HG03378 (cell line): ENCODE data around the gene SGPL1.

Experiments
- ATAC-seq: cut with Tn5 transposase; IDR thresholded peaks from one replicate; pipeline ENCODE4 v1.9.1; 2021; ENCODE audit warnings: mild to moderate bottlenecking, moderate library complexity; ENCODE audit not compliant: unreplicated experiment

The SGPL1 gene

DNA sequence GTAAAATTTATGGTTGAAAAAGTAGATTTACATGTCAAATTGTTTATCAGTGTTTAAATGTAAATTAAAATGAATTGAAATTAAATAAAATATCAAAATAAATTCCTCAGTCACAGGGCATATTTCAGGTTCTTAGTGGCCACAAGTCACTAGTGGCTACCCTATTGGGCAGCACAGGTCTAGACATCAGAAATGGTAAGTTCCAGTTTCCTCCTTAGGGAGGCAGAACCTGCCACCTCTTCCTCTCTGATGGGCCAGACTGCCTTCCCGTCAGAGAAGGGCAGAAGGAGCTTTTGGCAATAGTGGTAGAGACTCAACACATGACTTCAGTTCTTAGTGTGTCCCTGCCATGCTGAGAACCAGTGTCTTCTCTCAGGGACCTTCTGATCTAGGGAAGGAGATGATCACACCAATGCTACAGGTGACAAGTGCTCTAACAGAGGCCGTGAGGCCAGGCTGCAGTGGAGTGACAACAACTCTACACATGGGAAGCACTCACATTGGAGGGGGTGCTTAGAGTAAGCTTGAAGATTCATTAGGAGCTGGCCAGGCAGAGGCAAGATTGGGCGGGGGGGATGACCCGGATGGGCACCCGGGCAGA, 87.0 kb downstream of the SGPL1 start:
- ATAC-seq = no peak

DNA sequence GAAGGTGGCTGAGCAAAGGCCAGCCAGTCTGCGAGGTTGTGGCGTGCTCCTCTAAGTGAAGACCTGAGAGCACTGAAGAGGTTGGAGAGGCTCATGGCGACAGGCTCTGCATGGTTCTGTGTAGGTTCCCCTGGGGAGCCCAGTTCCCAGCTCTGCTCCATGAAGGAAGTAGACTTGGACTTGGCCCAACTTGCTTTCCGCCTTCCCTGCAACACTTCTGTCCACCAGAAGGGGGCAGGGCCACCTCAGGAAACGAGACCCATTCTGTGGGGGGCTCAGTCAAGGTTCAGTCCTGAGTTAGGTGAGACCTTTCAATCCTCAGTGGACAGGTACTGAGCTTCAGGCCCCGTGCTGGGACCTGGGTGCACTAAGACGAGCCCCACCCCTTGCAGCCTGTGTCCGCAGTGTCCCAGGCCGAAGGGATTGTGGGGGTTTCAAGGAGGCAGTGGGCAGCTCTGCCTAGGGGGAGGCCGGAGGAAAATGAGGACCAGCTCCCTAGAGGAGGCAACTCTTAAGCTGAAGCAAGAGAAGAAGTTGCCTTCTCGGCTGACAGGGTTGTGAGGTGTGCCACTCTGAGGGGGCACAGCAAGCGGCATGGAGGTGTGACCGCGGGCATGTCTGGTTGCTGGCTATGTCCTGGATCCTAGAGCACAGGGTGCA, 87.6 kb downstream of the SGPL1 start:
- ATAC-seq = no peak

- ATAC-seq = no peak
Observed at GRCh38 chr10:70905071-70906021, 89.6 kb downstream of the SGPL1 start.

DNA sequence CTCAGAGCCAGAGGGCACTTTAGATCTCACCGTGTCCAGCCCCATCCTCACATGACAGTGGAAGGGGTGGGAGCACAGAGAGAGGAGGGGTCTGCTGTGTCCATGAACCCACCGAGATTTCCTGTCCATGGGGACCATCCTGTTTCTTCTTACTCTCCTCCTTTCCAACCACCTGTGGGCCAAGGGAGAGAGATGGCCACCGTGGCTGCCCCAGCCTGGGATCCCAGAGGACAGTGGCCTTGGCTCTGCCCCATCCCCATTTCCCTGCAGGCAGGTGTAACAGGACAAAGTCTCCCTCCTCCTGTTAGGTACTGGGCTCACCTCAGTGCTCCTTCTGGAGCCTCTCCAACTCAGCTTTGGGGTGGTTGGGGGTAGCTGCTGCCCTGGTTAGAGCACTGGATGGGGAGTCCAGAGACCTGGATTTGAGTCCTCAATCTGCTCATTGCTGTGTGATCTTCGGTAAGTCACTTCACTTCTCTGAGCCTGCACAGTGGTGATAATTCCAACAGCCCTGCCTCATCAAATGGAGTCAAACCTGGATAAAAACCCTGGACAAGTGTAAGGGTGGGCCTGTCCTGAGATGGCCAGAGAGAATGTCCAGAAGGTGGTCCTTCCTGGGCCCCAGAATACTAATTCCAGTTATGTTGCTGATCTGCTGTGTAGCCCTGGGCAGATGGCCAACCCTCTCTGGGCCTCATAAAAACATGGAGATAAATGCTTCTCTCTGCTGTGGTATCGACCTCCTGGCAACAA, 90.5 kb downstream of the SGPL1 start:
- no peak for ATAC-seq

DNA sequence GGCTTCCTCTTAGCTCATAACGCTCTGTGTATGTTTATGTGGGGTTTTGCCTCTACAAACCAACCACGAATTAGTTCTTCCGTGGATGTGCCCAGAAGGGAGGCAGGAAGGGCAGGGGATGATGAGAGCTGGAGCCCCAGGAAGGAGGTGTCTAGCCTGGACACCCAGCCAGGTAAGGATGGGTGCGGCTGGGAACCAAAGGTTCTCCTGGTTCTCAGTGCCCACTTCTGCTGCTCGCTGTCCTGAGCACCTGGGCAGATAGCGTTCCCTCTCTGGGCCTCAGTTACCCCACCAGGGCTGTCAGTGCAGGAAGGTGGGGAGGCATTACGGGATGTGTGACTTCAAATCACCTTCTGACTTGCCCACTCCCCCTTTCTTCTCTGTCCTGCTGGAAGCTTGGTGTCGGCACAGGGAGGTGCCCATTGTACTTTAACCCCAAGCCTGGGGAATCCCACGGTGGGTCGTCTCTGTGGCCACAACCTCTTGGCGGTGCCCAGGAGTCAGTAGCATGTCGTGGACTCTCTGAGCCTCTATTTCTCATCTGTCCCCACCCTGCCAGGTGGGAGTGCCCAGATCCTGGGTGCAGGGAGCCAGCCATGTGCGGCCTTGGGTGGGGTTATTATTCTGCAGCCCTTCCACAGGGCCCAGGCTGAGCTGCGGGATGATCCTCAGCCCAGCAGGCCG, 91.3 kb downstream of the SGPL1 start:
- no peak for ATAC-seq

- ATAC-seq = no peak
Observed at GRCh38 chr10:70907637-70908405, 92.1 kb downstream of the SGPL1 start.

DNA sequence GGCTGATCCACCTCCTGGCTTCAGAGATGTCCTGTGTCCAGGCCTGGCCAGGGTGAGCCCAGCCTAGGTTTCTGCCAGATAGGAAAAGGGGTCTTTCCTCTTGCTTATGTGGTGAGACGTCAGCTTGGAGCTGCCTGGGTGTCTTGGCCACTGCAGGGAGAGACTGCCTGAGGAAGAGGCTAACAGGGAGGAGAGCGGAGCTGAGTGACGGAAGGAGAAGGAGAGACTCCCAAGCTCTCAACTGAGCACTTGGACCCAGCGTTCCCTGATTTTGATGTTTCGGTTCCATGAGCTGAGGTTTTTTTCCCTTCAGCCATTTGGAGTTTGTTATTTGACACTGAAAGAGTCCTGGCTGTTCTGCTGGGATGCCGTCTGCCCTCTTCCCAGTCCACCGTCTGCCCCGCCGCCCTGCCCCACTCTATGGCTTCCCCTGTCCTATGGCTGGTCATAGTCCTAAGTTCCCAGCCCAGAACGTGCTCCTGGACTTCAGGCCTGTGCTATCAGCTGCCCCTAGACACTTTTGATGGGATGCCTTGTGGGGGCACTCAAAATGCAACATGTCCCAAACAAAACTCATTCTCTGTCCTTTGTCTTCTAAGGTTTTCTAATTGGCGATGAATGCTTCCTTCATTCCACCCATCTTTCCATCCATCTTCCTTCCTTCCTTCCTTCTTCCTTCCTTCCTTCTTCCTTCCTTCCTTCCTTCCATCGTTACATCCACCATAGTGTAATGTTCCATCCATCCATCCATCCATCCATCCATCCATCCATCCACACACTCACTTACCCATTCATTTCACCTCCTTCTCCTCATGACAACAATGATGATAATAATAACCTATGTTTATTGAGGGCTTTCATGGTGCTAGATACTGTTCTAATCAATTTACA, 92.9 kb downstream of the SGPL1 start:
- ATAC-seq = no peak

GRCh38 chr10:70909326-70909935, 93.7 kb downstream of the SGPL1 start:
- ATAC-seq = no peak

GRCh38 chr10:70910486-70911341, 95.0 kb downstream of the SGPL1 start:
- no peak for ATAC-seq

DNA sequence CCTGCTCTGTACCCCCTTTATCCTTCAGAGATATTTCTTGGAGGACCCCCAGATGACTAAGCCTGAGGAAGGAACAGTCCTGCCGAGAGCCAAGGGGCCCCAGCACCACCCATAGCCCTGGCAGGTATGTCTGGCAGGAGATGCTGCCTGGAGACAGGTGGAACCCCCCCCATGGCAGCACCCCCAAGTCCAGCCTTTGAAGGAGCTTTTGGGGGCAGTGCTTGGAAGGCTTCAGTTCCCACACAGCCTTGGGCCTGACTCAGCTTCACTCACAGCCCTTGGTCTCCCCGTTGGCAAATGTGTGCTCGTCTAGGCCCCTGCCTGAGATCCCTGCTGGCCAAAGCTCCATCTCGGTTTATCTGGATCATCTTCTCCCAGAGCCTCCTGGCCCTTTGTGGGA, 95.6 kb downstream of the SGPL1 start:
- no peak for ATAC-seq

- ATAC-seq = no peak
Observed at GRCh38 chr10:70912556-70912955, 96.8 kb downstream of the SGPL1 start.

DNA sequence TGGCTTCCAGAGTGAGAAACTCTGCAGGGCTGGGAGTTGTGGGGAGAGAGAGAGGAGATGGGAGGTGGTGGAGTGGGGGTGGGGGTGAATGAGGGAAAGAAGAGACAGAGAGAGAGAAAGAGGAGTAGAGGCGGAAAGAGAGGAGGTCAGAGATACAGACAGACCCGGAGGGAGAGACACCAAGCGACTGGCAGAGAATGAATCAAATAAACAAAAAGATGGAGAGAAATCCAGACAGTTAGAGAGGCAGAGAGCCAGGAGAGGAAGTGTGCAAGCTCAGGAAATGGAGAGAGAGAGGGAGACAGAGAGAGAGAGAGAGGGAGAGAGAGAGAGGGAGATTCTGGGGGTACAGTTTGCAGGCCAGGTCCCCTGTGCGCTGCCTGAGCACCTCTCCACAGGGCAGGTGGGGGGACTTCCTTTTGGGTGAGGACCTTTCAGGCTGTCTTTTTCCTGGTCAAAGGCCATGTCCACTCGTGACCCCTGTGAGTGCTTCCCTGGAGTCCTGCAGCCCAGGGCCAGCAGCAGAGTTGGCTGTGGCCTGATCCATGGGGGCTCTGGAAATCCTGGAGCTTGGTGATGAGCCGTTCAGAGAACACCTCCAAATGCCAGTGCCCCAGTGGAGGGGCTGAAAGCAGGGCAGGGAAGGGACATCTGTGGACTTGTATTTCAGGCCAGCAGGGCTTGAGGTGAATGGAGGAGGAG, 97.6 kb downstream of the SGPL1 start:
- ATAC-seq = no peak

DNA sequence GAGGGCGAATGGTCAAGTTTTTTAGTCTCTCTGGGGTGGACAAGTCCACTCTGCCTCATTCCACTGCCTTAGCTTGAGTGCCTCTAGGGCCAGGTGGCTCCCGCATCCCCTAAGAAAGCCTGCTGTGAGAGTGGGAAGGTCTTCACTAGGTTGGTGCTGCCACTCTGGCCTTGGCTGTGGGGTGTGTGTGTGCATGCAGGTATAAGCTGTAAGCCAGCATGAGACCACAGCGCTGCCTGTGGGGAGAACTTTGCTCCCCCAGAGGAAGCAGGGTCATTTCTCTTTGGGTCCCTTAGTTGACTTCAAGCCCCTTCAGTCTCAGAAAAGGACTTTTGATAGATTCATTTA, 98.1 kb downstream of the SGPL1 start:
- ATAC-seq = no peak

- ATAC-seq = no peak
Observed at GRCh38 chr10:70914316-70914864, 98.6 kb downstream of the SGPL1 start.

- ATAC-seq = no peak
Observed at GRCh38 chr10:70915206-70915605, 99.5 kb downstream of the SGPL1 start.

GRCh38 chr10:70915806-70916205, 100.1 kb downstream of the SGPL1 start:
- no peak for ATAC-seq

DNA sequence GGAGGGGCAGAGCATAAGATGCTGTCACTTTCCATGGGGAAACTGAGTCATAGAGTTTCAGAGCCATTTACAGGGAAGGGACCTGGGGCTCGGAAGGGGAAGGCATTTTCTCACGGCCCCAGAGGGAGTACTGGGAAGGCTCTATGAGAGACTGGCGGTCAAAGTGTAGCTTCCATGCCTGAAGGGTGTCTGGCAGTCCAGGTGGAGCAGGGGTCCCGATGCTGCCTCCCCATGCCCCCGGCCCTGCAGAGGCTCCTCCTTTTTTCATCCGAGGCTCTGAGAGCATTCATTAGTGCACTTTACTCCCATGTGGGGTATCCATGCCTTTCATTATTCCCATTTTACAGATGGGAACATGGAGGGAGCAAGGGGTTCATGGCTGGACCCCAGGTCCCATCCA, 100.5 kb downstream of the SGPL1 start:
- no peak for ATAC-seq
